SW480 (cell line): Measurements from ENCODE around the gene EPS15.
A peak's percentile ranks its signal among the peaks of the same experiment; 100 is the strongest.
"Not testable (repeated sequence)": the region's sequence is repeated elsewhere in the genome, so short reads cannot be mapped to it uniquely, and the experiment has no call there.

Source experiments
- DNase-seq: peaks from one replicate; pipeline ENCODE4 v3.0.0-alpha.2; 2016; ENCODE audit warnings: low spot score

The EPS15 gene

GRCh38 chr1:51542158-51542953, 23.3 kb upstream of the EPS15 start:
- no peak for DNase-seq

GRCh38 chr1:51541313-51542050, 22.4 kb upstream of the EPS15 start:
- peak; percentile 65 for DNase-seq

- DNase-seq = no peak
Measured at GRCh38 chr1:51537568-51537967, 18.5 kb upstream of the EPS15 start.

- peak; percentile 37 for DNase-seq
Measured at GRCh38 chr1:51535006-51535592, 16.0 kb upstream of the EPS15 start.

GRCh38 chr1:51534447-51534846, 15.4 kb upstream of the EPS15 start:
- no peak for DNase-seq

GRCh38 chr1:51532853-51533252, 13.8 kb upstream of the EPS15 start:
- DNase-seq = no peak

- DNase-seq = not testable (repeated sequence)
Measured at GRCh38 chr1:51530447-51530846, 11.4 kb upstream of the EPS15 start.

- no peak for DNase-seq
Measured at GRCh38 chr1:51527144-51527543, 8.1 kb upstream of the EPS15 start.

GRCh38 chr1:51526248-51526647, 7.2 kb upstream of the EPS15 start:
- DNase-seq = no peak

GRCh38 chr1:51525295-51525694, 6.2 kb upstream of the EPS15 start:
- no peak for DNase-seq

GRCh38 chr1:51524817-51525216, 5.8 kb upstream of the EPS15 start:
- no peak for DNase-seq

GRCh38 chr1:51523931-51524330, 4.9 kb upstream of the EPS15 start:
- DNase-seq = no peak

- DNase-seq = no peak
Measured at GRCh38 chr1:51520700-51521248, 1.7 kb upstream of the EPS15 start.

GRCh38 chr1:51519865-51520699, 1.0 kb upstream of the EPS15 start:
- DNase-seq = no peak

GRCh38 chr1:51518586-51519047, 449 bp downstream of the EPS15 start:
- peak; percentile 66 for DNase-seq

- DNase-seq = peak; percentile 78
Measured at GRCh38 chr1:51518033-51518585, 957 bp downstream of the EPS15 start.

GRCh38 chr1:51517361-51518032, 1.6 kb downstream of the EPS15 start:
- peak; percentile 11 for DNase-seq

GRCh38 chr1:51516649-51517158, 2.4 kb downstream of the EPS15 start:
- DNase-seq = no peak

GRCh38 chr1:51515982-51516648, 3.0 kb downstream of the EPS15 start:
- no peak for DNase-seq
